Activated T-helper 1 cell treated with Interleukin-2 at 50 U/mL for 16 hours (primary cell): ENCODE data around the gene VWA1.
"Not testable (repeated sequence)": the region's sequence is repeated elsewhere in the genome, so short reads cannot be mapped to it uniquely, and the experiment has no call there.

Source experiments
- DNase-seq: peaks from one replicate; pipeline ENCODE4 v3.0.0-alpha.2; 2020; ENCODE audit warnings: low read depth

VWA1 gene

GRCh38 chr1:1422465-1423244 is 12.8 kb upstream of the VWA1 start:
- no peak for DNase-seq

DNA sequence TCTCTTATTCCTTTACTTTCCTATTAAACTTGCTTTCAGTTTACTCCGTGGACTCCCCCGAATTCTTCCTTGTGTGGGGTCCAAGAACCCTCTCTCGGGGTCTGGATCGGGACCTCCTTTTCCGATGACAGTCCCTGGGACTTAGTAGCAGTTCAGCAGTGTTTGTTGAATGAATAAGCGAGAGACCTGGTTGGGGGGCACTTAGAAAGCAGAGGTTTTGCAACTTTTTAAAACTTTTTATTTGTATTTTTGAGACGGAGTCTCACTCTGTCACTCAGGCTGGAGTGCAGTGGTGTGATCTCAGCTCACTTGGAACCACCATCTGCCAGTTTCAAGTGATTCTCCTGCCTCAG is 12.3 kb upstream of the VWA1 start:
- DNase-seq: no peak

GRCh38 chr1:1424707-1425106 is 10.8 kb upstream of the VWA1 start:
- no peak for DNase-seq

DNA sequence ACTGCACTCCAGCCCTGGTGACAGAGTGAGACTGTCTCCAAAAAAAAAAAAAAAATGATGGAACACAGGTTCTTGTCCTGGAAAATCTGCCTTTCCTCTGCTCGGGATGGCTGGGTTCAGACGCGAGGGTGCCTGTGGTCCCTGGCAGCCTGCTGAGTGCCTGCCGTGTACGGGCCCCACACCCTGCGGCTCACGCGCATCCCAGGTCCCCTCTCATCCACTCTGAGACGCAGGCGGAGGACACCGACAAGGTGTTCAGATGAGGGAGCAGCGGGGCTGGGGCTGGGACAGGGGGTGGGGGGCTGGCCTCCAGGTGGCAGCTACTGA is 10.1 kb upstream of the VWA1 start:
- no peak for DNase-seq

DNA sequence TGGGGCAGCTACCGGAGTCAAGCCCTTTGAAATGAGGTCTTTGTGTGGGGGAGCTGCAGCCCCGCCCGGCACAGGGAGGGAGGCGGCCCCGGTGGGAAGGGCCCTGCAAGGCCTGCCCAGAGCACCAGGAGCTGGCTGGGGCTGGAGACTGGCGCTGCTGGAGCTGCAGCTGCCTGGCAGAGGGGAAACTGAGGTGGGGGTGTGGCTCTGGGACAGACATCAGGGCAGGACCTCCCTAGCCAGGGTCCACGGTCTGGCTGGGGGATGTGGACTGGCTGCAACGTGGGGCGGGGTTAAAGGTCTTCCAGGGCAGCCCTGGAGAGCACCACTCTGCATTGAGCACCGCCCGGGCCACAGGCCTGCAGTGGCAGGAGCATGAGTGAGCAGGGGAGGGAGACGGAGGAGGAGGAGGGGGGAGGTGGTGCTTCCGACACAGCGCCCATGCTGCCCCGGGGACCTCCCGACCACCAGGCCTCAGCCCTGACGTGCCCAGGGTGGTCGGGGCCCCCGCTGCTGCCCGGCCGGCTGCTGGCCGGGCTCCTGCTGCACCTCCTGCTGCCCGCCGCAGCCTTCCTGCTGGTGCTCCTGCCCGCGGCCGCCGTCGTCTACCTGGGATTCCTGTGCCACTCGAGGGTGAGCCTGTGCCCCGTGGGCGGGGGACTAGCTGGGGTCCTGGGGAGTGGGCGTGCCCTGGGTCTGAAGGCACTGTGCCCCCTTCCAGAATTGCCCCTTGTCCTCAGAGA is 9.6 kb upstream of the VWA1 start:
- no peak for DNase-seq

DNA sequence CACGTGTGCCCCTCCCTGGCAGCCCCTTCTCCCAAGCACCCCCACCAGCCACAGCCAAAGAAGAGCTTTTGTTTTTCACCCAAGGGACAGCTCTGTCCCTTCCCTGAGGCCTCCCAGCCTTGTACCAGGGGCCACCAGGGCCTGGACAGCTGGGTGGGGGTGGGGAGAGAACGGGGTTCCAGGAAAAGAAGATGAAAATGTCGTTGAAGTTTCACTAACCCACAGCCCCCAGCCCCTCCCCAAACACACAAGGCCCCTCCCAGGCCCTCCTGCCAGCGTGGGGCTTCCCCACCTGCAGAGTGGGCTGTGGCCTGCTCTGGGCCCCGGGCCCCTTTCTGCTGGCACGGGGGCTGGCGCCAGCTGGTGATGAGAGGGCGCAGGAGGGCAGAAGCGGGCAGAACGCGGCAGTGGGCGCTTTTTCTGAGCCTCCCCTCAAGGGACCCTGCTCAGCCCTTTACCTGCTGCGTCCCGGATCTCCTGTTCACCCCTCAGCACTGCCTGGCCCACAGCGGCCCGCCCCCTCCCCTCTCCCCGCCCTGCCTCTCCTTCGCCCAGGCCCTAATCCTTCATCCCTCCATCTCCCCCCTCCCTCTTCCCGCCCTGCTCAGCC is 8.9 kb upstream of the VWA1 start:
- DNase-seq: no peak

DNA sequence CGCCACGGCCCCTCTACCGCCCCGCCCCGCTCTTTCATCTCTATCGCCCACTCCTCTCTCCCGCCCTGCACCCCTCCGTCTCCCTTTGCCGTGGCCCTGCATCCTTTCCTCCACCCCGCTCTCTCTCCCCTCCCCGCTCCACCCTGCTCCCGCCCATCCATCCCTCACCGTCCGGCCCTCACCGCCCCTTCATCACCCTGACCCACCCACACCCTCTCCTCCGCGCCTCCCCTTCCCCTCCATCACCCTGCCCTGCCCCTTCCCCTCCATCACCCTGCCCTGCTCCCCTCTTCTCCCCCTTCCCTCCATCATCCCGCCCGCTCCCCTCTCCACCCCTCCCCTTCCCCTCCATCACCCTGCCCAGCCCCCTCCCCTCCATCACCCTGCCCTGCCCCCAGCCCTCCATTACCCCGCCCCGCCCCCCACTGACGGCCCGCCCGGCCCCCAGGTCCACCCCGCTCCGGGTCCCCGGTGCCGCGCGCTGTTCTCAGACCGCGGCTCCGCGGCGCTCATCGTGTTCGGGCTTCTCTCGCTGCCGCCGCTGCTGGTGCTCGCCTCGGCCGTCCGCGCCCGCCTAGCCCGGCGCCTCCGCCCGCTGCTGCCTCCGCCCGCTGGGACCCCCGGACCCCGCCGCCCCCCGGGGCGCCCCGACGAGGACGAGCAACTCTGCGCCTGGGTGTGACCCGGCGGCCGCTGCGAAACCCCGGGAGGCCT is 8.2 kb upstream of the VWA1 start:
- no peak for DNase-seq

GRCh38 chr1:1427820-1428148 is 7.7 kb upstream of the VWA1 start:
- DNase-seq: no peak

GRCh38 chr1:1428174-1428573 is 7.3 kb upstream of the VWA1 start:
- no peak for DNase-seq

DNA sequence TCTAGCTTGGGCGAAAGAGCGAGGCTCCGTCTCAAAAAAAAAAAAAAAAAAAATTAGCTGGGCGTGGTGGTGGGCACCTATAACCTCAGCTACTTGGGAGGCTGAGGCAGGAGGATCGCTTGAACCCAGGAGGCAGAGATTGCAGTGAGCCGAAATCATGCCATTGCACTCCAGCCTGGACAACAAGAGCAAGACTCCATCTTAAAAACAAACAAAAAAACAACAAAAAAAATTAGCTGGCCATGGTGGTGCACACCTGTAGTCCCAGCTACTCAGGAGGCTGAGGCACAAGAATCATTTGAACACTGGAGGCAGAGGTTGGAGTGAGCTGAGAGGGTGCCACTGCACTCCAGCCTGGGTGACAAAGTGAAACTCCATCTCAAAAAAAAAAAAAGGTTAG is 6.5 kb upstream of the VWA1 start:
- DNase-seq: not testable (repeated sequence)

DNA sequence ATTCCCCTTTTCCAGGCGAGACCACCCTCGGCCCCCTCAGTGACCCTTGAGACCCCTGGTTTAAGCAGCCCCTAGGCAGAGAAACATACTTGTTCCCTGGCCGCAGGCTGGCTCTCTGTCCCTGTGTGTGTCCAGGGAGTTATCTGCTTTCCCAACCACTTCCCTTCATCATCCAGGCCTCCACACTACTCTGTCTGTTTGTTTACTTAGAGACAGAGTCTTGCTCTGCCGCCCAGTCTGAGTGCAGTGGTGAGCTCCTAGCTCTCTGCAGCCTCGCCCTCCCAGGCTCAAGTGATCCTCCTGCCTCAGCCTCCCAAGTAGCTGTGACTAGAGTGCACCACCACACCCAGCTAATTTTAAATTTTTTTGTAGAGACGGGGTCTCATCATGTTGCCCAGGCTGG is 5.8 kb upstream of the VWA1 start:
- DNase-seq: no peak

DNA sequence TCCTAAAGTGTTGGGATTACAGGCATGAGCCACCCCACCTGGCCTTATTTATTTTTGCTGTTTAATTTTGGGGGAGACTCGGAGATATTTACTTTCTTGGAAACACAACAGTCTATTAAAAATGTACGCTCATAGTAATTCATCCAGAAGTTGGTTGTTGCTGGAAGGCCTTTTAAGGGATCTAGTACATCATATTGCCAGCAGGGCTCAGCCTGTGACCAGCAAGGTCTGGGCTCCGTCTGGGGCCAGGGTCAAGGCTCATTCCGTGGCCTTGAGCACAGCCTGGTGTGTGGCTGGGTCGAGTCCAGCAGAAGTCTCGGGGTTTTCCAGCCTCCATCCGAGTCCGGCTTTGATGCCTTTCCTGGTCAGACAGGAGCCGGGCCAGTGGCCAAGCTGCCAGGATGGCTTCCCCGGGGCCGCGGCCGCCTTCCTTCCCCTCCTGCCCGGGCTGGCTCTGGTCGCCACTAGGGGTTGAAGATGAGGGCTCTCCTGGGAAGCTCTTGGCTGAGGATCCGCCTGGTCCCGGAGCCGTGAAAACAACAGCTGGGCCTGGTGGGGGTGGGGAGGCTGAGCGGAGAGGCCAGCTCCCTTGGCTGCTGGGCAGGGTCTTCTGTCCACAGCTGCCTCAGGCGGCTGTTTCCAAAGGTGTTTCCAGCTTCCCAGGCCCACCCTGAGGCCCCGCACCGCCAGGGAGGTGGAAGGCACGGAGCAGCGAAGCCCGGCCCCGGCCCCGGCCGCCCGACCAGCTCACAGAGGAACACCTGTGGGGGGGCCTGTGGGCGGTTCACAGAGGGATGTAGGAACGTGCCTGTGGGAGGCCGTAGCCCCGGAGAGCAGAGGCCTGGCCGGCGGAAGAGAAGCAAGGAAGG is 5.1 kb upstream of the VWA1 start:
- DNase-seq: no peak

GRCh38 chr1:1430992-1431844 is 4.3 kb upstream of the VWA1 start:
- no peak for DNase-seq

DNA sequence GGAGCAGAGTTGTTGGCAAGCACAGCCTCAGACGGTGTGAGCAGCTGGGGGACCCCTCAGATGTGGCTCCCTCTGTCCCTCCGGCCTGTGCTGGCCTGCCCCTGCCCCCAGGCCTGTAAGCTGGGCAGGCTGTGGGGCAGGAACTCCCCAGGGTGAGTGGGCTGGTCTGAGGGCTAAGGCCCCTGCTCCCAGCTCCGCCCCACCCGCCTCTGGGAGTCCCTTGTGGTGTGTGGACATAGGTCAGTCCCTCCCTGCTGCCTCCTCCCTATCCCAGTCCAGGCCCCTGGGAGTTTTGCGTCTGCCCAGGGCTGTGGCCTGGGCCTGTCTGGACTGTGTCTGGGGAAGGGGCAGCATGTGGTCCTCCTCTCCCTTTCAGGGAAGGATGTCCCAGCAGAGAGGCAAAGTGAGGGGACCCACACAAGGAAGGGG is 3.6 kb upstream of the VWA1 start:
- DNase-seq: no peak

- no peak for DNase-seq
These were observed 3.1 kb upstream of the VWA1 start for GRCh38 chr1:1432274-1432950.

DNA sequence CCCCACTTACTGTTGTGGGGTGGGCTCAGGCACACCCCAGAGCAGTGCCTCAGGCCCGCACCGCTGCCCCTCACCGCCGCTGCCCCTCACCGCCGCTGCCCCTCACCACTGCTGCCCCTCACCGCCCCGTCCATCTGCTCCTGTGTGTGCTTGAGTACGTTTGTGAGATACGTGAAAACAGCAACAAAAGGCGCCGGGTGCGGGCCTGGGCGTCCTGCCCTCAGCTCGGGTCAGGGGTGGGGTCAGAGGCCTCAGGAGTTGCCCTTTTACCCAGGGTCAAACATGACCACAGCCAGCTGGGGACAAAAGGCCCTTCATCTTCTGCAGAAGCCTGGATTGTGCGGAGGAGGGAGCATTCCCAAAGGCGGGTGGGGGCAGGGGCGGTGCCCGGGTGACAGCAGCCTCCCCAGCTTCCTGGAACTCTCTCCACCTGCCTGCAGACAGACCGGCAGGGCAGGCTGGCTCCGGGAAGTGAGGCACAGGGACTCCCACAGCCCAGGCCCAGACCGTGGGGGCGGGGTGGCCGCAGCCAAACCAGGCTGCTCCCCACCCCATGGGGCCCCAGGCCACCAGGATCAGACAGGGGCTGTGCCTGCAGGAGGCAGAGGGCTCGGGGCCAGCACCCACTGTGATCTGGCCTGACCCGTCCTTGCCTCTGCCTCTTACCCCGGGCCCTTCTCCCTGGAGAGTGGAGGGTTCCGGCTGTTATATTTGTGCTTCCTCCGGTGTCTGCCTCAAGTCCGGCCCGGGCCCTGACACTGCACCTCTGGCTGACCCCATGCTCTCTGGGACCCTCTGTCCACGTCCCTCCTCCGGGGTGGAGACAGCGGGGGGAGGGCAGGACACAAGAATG is 2.3 kb upstream of the VWA1 start:
- DNase-seq: no peak

- DNase-seq: no peak
These were observed 1.7 kb upstream of the VWA1 start for GRCh38 chr1:1433804-1434130.

DNA sequence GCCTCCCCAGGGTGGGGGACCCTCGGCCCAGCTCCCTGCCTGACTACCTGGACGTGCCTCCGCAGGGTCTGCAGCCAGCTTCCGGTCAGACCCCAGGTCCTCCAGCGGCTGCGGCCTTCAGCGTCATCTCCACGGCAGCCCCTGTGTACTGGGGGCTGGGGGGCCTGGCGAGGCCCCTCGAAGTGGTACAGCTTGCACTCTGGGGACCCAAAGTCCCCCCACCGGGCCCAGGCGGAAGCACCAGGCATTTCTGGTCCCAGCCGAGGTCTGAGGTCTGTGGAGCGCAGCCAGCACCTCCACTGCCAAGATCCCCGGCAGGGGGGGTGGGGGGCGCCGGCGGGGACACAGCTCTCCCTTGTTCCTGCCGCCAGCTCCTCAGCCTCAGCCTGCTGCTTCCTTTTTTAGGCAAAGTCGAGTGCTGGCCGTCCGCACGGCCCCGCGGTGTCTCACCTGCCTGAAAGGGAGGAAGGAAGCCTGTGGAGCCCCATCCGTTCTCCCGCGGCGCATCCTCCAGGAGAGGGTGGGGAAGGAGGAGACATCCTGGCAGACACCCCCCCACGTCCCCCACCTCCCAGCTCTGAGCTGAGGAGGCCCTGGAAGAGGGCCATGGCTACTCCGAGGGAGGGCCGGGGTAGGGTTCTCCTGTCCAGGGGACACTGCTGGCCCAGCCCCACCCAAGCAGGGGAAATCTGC is 1.2 kb upstream of the VWA1 start:
- DNase-seq: no peak

GRCh38 chr1:1434824-1435105 is 725 bp upstream of the VWA1 start:
- DNase-seq: no peak
